Progenitor cell of endocrine pancreas (in vitro differentiated cells): ENCODE measurements around the gene DCDC2B. TPM values are rescaled to one million over a fixed set of nuclear protein-coding genes. Genes with fewer than 3 reads are reported as not detected.

ENCODE experiments used
- DNase-seq: peaks from one replicate; pipeline ENCODE4 v3.0.0; 2021; ENCODE audit warnings: low spot score; ENCODE audit not compliant: unreplicated experiment
- H3K27ac Mint-ChIP-seq: 2 replicates; pipeline ENCODE4 v1.8.0; 2021; ENCODE audit warnings: mild to moderate bottlenecking, moderate library complexity, mixed read lengths
- H3K27me3 Mint-ChIP-seq: 2 replicates; pipeline ENCODE4 v1.8.0; 2021; ENCODE audit warnings: mixed read lengths
- H3K36me3 Mint-ChIP-seq: 2 replicates; pipeline ENCODE4 v1.8.0; 2022; ENCODE audit warnings: mixed read lengths; ENCODE audit not compliant: insufficient read depth
- H3K4me1 Mint-ChIP-seq: 2 replicates; pipeline ENCODE4 v1.8.0; 2021; ENCODE audit warnings: low read depth, mixed read lengths
- H3K4me3 Mint-ChIP-seq: 2 replicates; pipeline ENCODE4 v1.8.0; 2021; ENCODE audit warnings: low read depth, mild to moderate bottlenecking, moderate library complexity, mixed read lengths
- H3K9me3 Mint-ChIP-seq: 2 replicates; pipeline ENCODE4 v1.8.0; 2021; ENCODE audit warnings: low read depth, mixed read lengths
- total RNA-seq: library from RNA; stranded (reverse); gene quantifications from 2 replicates; pipeline ENCODE4 v1.2.1, GENCODE V29; 2021
- TF ChIP-seq, protein P1 (sequence below): fragments of 200-600 bp; sonication (generic); IDR thresholded peaks from one replicate; pipeline ENCODE4 v1.5.0; 2021; ENCODE audit warnings: antibody characterized with exemption, mild to moderate bottlenecking; ENCODE audit not compliant: unreplicated experiment

DCDC2B gene
- total RNA-seq, 1 donor from 2014 or later: not detected

GRCh38 chr1:32178380-32179192 is 30.3 kb upstream of the DCDC2B start:
- peak overlapping the region; percentile 92 for H3K4me3 Mint-ChIP-seq

DNA sequence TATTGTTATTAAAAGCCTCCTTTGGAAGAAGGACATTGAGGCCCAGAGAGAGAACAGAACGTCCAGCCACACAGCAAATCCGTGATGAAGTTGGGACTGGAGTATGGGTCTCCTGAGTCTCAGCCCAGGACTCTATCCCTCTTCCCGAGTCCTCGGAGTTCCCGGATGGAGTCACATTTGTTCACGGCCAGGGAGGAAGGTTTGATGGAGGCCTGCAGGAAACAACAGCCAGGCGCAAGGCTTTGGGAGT is 29.8 kb upstream of the DCDC2B start:
- H3K36me3 Mint-ChIP-seq: peaks cover 12% of the 10 kb centered on the region
- peaks cover 15% of the 10 kb centered on the region for H3K4me1 Mint-ChIP-seq
- H3K27me3 Mint-ChIP-seq: no peaks in the 10 kb centered on the region

More at GRCh38 chr1:32178380-32179192, 30.3 kb upstream of the DCDC2B start:
- H3K4me1 Mint-ChIP-seq: peaks cover 15% of the 10 kb centered on the region
- TF ChIP-seq, protein P1, sequence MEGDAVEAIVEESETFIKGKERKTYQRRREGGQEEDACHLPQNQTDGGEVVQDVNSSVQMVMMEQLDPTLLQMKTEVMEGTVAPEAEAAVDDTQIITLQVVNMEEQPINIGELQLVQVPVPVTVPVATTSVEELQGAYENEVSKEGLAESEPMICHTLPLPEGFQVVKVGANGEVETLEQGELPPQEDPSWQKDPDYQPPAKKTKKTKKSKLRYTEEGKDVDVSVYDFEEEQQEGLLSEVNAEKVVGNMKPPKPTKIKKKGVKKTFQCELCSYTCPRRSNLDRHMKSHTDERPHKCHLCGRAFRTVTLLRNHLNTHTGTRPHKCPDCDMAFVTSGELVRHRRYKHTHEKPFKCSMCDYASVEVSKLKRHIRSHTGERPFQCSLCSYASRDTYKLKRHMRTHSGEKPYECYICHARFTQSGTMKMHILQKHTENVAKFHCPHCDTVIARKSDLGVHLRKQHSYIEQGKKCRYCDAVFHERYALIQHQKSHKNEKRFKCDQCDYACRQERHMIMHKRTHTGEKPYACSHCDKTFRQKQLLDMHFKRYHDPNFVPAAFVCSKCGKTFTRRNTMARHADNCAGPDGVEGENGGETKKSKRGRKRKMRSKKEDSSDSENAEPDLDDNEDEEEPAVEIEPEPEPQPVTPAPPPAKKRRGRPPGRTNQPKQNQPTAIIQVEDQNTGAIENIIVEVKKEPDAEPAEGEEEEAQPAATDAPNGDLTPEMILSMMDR: no peak
- no peaks in the 10 kb centered on the region for H3K27me3 Mint-ChIP-seq
- H3K27ac Mint-ChIP-seq: peak overlapping the region; percentile 95
- H3K36me3 Mint-ChIP-seq: peaks cover 10% of the 10 kb centered on the region
- H3K9me3 Mint-ChIP-seq: no peaks in the 10 kb centered on the region
- DNase-seq: no peak

GRCh38 chr1:32179443-32180185 is 29.3 kb upstream of the DCDC2B start, which contains the start of gene TXLNA:
Gene TXLNA (plus strand): TSS chr1:32179675. CDS start chr1:32180346, 671 bp downstream.
- DNase-seq: peak; percentile 86
- Mint-ChIP-seq H3K36me3 (peaks cover 12% of the 10 kb centered on the region), H3K4me1 (peaks cover 15% of the 10 kb centered on the region)

More for the DNA sequence above, 29.8 kb upstream of the DCDC2B start:
- peak overlapping the region; percentile 95 for H3K27ac Mint-ChIP-seq
- H3K4me3 Mint-ChIP-seq: peak overlapping the region; percentile 92
- DNase-seq: no peak
- TF ChIP-seq, protein P1: no peak
- no peaks in the 10 kb centered on the region for H3K9me3 Mint-ChIP-seq

DNA sequence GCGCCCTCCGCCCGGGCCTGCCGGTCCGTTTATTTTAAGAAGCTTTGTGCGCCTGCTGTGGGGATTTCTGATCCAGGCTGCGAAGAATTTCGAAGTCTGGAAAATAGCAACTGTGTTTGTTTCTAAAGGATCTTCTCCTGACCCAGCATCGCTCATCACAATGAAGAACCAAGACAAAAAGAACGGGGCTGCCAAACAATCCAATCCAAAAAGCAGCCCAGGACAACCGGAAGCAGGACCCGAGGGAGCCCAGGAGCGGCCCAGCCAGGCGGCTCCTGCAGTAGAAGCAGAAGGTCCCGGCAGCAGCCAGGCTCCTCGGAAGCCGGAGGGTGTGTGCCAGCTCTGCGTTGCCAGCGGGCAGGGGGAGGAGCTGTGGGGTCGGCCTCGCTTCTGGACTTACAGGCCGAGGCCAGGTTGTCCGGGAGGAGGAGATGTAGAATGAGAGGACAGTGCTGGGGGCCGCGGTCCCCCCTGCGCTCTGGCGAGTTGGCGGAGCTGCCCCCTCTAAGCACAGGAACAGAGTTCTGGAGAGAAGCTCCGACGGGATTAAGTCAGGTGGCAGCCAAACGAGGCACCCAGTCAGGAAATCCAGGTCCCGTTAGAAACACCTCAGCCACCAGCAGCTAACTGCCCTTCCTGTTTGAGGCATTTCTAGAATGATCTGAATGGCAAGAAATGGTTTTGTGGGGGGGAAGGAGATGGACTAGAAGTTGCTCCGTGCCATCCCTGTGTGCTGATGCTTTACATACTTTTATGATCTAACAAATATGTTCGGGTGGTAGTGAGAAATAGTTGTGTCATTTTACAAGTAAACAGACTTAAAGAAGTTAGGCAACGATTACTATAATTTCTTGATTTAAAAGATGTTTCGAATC is 28.5 kb upstream of the DCDC2B start:
- TF ChIP-seq, protein P1: no peak
- no peak for DNase-seq
- no peaks in the 10 kb centered on the region for H3K9me3 Mint-ChIP-seq
- no peaks in the 10 kb centered on the region for H3K27me3 Mint-ChIP-seq
- peak overlapping the region; percentile 96 for H3K27ac Mint-ChIP-seq
- peak overlapping the region; percentile 92 for H3K4me3 Mint-ChIP-seq
- H3K4me1 Mint-ChIP-seq: peaks cover 15% of the 10 kb centered on the region
- H3K36me3 Mint-ChIP-seq: peaks cover 15% of the 10 kb centered on the region

More at GRCh38 chr1:32179443-32180185, 29.3 kb upstream of the DCDC2B start, which contains the start of gene TXLNA:
- H3K9me3 Mint-ChIP-seq: no peaks in the 10 kb centered on the region
- H3K27ac Mint-ChIP-seq: peak within 1 kb of the TSS; percentile 96
- no peaks in the 10 kb centered on the region for H3K27me3 Mint-ChIP-seq
- peak within 1 kb of the TSS; percentile 92 for H3K4me3 Mint-ChIP-seq
- TF ChIP-seq, protein P1: no peak

DNA sequence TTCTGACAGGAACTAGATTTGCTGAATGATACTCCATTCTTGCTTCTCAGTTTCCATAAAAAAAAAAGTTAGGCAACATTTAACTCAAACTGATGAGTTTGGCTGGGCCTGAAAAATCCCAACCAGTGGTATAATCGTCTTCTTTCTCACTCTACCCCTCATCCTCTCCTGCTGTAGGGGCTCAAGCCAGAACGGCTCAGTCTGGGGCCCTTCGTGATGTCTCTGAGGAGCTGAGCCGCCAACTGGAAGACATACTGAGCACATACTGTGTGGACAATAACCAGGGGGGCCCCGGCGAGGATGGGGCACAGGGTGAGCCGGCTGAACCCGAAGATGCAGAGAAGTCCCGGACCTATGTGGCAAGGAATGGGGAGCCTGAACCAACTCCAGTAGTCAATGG is 27.8 kb upstream of the DCDC2B start:
- TF ChIP-seq, protein P1: no peak
- H3K4me1 Mint-ChIP-seq: peaks cover 15% of the 10 kb centered on the region
- peaks cover 15% of the 10 kb centered on the region for H3K36me3 Mint-ChIP-seq
- H3K27me3 Mint-ChIP-seq: no peaks in the 10 kb centered on the region
- no peak for DNase-seq
- peak overlapping the region; percentile 92 for H3K4me3 Mint-ChIP-seq
- H3K9me3 Mint-ChIP-seq: no peaks in the 10 kb centered on the region
- peak overlapping the region; percentile 96 for H3K27ac Mint-ChIP-seq
